C4-2B (cell line): ENCODE data around the gene AGR3.

ENCODE experiments used
- ZFX ChIP-seq: fragments of 450-650 bp; IDR thresholded peaks from 2 replicates; pipeline ENCODE4 v1.6.1; 2017
- TF ChIP-seq, protein P1 (sequence below): fragments of 450-650 bp; conservative IDR thresholded peaks from 2 replicates; pipeline ENCODE4 v1.5.1; 2017; ENCODE audit warnings: mild to moderate bottlenecking

DNA sequence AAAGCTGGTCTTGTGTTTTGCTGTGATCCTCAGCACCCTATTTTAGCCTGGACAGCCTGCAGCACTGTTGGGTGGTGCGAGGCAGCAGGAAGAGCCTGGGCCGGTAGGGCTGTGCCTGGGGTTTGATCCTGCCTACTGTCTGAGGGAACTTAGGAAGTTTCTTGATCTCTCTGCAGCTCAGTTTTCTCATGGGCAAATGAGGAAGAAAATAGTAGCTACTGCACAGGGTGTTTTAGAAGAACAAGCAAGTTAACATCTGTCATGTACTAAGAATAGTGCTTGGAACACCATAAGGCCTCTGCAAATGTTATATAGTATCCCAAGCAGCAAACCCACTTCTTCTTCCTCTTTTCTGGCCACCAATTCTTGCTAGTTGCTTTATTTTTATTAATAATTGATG is 65.0 kb downstream of the AGR3 start:
- TF ChIP-seq, protein P1, sequence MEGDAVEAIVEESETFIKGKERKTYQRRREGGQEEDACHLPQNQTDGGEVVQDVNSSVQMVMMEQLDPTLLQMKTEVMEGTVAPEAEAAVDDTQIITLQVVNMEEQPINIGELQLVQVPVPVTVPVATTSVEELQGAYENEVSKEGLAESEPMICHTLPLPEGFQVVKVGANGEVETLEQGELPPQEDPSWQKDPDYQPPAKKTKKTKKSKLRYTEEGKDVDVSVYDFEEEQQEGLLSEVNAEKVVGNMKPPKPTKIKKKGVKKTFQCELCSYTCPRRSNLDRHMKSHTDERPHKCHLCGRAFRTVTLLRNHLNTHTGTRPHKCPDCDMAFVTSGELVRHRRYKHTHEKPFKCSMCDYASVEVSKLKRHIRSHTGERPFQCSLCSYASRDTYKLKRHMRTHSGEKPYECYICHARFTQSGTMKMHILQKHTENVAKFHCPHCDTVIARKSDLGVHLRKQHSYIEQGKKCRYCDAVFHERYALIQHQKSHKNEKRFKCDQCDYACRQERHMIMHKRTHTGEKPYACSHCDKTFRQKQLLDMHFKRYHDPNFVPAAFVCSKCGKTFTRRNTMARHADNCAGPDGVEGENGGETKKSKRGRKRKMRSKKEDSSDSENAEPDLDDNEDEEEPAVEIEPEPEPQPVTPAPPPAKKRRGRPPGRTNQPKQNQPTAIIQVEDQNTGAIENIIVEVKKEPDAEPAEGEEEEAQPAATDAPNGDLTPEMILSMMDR, result no peak
- no peak for TF ChIP-seq ZFX
